GM12874 (cell line): ENCODE measurements around the gene CHST13.

Experiments
- TF ChIP-seq, protein P1 (sequence below): IDR thresholded peaks from 2 replicates; pipeline ENCODE4 v1.5.1; 2011; ENCODE audit warnings: low read depth, mild to moderate bottlenecking, control low read depth, low read length, moderate library complexity; ENCODE audit not compliant: insufficient read depth

The CHST13 gene

DNA sequence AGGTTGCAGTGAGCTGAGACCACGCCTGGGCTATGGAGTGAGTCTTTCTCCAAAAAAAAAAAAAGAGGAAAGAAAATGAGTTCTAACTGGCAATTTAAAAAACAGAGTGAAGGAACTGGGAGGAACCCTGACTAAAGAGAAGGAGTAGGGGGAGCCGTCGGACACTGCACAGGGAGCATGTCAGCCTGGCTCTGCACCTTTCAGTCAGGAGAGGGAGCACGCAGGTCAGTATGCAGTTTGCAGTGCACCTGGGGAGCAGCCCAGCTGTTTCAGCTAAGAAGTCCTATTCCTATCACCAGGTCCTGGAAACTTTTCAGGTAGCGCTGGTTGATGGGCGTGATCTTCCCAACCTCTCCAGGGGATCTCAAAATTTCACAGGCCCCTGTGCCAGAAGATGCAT lies 33.3 kb upstream of the CHST13 start:
- TF ChIP-seq, protein P1, sequence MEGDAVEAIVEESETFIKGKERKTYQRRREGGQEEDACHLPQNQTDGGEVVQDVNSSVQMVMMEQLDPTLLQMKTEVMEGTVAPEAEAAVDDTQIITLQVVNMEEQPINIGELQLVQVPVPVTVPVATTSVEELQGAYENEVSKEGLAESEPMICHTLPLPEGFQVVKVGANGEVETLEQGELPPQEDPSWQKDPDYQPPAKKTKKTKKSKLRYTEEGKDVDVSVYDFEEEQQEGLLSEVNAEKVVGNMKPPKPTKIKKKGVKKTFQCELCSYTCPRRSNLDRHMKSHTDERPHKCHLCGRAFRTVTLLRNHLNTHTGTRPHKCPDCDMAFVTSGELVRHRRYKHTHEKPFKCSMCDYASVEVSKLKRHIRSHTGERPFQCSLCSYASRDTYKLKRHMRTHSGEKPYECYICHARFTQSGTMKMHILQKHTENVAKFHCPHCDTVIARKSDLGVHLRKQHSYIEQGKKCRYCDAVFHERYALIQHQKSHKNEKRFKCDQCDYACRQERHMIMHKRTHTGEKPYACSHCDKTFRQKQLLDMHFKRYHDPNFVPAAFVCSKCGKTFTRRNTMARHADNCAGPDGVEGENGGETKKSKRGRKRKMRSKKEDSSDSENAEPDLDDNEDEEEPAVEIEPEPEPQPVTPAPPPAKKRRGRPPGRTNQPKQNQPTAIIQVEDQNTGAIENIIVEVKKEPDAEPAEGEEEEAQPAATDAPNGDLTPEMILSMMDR = no peak

DNA sequence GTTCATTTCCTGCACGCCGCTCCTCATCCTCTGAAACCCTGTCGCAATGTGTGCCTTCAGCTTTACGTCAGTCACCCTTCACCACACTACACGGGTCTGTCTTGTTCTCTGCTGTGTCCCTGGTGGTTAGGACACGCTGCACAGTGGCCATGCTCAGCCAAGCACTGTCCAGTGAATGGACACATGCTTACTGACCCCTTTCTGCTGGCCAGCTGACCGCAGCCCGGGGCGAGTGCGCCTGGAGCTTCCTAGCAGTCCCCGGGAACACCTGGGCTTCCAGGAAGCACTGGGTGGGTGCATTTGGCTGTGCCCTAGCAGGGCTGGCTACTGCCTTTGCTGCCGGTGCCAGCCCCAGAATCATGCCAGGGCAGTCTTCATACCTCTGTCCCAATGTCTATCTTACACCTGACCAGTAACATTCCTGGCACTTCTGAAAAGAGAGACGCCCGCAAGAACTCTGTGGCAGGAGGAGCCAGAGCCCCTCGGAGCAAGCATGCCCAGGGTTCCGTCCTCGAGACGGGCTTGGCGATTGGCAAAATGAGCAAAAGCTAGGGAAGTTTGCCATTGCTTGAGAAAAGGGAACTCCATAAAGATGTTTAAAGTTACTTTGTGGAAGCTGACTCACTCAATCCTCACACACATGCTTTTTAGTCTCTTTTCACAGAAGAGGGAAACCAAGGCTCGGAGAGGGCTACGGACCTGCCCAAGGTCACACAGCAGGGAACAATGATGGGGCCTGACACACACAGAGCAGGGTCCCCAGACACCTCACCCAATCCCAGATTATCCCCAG lies 32.5 kb upstream of the CHST13 start:
- TF ChIP-seq, protein P1 = no peak

DNA sequence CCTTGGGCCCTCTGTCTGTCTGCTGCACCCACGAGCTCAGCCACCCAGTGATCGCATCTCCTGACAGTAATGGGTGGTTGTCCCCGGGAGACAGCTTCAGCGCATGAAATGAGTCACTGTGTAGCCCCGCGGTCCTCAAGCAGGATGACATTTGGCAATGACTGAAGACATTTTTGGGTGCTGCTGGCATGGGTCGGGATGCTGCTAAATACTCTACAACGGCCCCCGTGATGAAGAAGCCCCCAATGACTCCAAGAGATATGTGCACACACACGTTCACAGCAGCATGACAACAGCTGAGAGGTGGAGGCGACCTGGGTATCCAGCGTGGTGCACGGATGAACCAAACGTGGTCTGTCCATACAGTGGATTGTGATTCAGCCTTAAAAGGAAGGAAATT lies 30.9 kb upstream of the CHST13 start:
- TF ChIP-seq, protein P1 = no peak

DNA sequence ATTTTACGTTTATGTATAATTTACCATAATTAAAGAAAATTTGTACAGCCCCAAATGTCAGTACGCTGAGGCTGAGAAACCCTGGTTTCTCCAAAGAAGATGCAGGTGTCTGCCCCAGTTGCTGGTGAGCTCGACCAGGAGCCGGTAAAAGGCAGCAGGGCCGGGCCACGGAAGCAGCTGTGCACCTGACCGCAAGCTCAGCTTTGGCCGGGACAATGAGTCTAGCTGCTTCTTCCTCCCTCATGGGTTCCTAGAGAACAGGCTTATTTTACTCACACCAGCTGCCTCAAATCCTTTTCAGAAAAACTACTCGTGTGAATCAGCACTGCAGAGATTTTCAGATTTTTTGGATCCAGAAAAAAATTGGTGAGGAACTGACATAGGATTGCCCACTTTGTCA lies 30.2 kb upstream of the CHST13 start:
- TF ChIP-seq, protein P1 = no peak

DNA sequence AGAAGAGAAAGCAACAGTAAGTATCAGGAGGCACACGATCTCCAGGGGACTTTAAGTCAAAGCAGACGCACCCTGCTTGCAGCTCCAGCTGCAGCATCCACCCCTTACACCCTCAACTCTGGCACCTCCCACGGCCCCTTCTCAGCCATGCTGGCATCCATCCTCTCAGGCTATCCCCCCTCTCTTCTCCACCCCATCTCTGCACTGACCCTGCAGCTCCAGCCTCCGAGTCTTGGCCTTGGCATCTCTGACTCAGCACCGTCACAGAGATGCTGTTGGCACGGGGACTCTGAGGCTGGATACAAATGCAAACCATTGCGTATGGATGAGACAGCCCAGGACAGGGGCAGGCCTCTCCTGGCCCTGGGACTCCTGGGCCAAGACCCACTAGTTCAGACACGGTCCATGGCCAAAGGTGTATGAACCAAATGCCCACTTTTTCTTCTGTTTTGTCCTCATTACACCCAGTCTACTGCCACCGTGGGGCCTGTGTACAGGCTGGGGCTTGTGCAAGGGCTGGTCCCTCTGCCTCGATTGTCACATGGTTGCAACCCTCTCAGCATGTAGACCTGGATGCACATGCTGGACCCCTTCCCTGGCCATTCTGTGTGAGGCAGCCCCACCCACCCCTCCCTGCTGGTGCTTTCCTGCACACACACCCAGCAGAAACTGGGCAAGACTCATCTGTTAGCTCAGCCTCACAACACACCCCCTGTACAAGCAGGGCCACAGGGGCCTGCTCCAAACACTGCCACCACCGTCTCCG lies 29.6 kb upstream of the CHST13 start:
- TF ChIP-seq, protein P1 = no peak

DNA sequence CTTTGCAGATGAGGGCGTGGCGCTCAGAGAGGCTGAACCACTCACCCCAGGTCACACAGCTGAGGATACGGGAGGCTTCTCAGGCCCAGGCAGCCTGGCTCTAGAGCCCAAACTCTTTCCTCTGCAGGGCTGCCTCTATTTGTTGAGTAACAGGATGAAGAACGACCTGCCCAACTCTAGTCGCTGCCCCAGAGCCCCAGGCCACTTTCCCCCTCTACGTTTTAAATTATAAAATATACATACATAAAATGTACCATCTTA lies 29.1 kb upstream of the CHST13 start:
- TF ChIP-seq, protein P1 = no peak

DNA sequence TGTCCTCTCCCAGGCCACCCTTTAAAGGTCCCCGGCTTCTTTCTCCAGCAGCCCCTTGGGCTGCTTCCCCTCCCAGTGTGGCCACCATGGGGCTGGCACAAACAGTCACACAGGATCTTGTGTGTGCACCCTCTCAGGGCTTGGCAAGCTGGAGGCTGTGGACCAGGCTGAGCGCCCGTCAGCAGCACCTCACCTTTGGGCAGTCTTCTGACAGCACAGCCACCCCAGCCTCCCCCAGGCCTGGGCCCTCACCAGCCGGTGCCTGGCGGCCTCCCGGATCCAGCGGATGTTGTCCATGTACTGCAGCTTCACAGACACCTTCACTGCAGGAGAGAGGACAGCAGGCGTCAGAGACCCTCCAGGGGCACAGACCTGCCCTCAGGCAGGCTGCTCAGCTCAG lies 28.2 kb upstream of the CHST13 start:
- TF ChIP-seq, protein P1 = no peak
